Gastrocnemius medialis (tissue), 4 donors: ENCODE measurements around the gene TNNT2.

Experiments used
- POLR2A ChIP-seq, 2 donors: fragments of 450-650 bp; IDR thresholded peaks; one replicate each; pipeline ENCODE4 v1.6.1; 2017; ENCODE audit warnings: antibody characterized with exemption in 2 of 2, mild to moderate bottlenecking in 2 of 2, moderate library complexity in 2 of 2
- TF ChIP-seq, protein P1 (sequence below), 5 experiments: fragments of 450-650 bp in 3 of 5; fragments of 200-600 bp in 2 of 5; sonication (generic) in 2 of 5; IDR thresholded peaks in 4 of 5; conservative IDR thresholded peaks in 1 of 5; 1 replicate in 4 of 5; 2 replicates in 1 of 5; pipeline ENCODE4 v1.5.1; 2016 to 2019; ENCODE audit warnings: antibody characterized with exemption in 5 of 5, mild to moderate bottlenecking in 3 of 5, moderate library complexity in 3 of 5

DNA sequence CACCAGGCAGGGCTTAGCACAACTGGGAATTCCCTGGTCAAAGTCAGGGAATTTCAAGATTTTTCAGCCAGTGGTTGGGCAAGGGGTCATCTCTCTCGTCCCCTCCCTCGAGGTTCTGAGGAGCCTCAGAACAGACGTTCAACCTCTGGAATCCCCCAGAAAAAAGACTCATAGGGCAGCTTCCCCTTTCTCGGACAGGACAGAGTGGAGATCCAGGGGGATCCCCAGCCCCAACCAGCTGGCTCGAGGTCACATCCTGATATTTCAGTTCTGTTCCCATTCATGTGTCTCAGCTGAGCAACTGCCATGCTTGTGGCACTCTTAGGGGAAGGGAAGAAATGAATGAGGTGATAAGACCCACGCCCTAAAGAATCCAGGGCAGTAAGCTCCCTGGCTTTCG lies 26.6 kb upstream of the TNNT2 start:
- TF ChIP-seq, protein P1, sequence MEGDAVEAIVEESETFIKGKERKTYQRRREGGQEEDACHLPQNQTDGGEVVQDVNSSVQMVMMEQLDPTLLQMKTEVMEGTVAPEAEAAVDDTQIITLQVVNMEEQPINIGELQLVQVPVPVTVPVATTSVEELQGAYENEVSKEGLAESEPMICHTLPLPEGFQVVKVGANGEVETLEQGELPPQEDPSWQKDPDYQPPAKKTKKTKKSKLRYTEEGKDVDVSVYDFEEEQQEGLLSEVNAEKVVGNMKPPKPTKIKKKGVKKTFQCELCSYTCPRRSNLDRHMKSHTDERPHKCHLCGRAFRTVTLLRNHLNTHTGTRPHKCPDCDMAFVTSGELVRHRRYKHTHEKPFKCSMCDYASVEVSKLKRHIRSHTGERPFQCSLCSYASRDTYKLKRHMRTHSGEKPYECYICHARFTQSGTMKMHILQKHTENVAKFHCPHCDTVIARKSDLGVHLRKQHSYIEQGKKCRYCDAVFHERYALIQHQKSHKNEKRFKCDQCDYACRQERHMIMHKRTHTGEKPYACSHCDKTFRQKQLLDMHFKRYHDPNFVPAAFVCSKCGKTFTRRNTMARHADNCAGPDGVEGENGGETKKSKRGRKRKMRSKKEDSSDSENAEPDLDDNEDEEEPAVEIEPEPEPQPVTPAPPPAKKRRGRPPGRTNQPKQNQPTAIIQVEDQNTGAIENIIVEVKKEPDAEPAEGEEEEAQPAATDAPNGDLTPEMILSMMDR (IDR thresholded peaks at IDR 0.05 in 4 of 5, conservative IDR thresholded peaks at IDR 0.05 in 1 of 5), result no peak
- TF ChIP-seq POLR2A (IDR thresholded peaks at IDR 0.05), result no peak
